T1000 (cell line): Measurements from ENCODE around the gene RALGPS2.

Experiments
- DNase-seq: peaks from one replicate; lab custom pipeline; 2025; ENCODE audit warnings: mixed read lengths; lab: John Stamatoyannopoulos, UW

Gene RALGPS2, protein sequence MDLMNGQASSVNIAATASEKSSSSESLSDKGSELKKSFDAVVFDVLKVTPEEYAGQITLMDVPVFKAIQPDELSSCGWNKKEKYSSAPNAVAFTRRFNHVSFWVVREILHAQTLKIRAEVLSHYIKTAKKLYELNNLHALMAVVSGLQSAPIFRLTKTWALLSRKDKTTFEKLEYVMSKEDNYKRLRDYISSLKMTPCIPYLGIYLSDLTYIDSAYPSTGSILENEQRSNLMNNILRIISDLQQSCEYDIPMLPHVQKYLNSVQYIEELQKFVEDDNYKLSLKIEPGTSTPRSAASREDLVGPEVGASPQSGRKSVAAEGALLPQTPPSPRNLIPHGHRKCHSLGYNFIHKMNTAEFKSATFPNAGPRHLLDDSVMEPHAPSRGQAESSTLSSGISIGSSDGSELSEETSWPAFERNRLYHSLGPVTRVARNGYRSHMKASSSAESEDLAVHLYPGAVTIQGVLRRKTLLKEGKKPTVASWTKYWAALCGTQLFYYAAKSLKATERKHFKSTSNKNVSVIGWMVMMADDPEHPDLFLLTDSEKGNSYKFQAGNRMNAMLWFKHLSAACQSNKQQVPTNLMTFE

DNA sequence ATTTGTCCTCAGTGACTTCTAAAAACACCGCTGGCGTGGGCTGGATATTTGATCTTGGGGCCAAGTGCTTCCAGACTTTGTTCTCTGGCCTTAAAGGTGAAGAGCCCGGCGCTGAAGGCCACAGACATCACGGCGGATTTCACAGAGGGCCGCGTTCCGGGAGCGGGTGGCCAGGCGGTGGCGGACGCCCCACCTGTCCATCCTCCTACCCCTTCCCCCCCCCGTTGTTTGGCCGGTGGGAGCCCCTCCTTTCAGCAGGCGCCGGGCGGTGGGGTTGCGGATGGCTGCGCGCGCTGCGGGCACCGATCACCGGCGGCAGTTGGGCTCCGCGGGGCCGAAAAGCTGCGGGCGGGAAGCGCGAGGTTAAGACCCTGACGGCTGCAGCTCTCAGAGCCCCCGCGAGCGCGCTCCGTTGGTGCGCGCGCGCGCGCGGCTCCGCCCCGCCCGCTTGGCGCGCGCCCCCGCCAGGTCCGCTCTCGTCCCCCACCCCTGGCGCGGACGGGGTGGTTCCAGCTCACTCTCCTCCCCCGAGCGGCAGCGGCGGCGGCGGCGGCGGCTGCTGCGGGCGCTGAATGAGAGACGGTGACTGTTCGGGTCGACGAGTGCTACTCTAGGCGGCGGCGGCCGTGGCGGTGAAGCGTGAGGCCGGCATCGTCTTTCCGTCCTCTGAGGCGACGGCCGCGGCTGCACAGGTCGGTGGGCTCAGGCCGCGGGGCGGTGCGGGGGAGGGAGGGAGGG is at the start of gene RALGPS2:
RALGPS2 (plus strand) TSS at position 517 of the 738 bp plus-strand sequence. CDS start 51,521 bp downstream, outside the sequence.
- peak; percentile 37 for DNase-seq

DNA sequence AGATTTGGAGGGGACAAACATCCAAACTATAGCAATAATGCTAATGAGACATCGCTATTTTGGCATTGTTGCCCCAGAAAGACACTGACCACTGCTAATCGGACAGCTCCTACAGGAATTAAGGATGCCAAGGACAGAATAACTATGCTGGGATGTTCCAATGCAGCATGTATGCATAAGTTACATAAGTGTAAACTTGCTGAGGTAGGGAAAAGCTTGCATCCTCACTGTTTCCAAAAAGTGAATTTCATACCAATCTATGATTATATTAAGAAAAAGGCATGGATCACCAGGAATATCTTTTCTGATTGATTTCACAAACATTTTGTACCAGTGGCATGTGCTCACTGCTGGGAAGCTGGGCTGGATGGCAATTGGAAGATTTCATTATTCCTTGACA is 45.8 kb upstream of the RALGPS2 start:
- DNase-seq, result no peak

DNA sequence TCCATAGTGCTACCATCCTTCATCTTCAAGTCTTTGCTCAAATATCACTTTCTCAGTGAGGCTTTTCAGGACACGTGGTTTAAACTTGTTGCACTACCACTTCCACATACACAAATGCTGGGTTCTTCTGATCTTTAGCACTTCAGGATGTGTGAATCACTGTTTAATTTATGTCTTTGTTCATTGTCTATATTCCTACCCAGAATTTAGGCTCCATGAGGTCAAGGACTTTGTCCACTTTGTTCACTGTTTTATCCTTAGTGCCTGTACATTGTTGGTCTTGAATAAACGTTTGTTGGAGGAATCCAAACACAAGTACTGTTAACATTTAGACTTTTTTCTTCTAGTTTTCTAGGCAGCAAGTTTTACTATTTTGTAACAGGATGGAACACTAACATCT is 42.6 kb upstream of the RALGPS2 start:
- DNase-seq, result no peak

DNA sequence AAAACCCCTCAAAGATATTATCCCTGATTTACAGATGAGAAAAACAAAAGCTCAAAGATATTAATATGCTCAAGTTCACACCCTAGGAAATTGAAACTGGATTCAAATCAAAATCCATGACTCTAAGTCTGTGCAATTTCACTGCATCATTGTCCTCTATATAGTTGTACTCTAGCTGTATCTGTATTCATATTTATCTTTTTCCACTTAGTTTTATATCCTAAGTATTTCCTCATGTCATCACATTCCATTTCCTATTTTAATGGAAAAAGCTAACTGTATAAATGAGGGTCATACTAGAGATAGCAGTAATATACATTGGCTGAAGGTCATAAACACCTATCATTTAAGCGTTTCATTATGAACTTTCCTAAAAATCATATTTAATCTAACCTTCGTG is 42.2 kb upstream of the RALGPS2 start:
- DNase-seq, result no peak

DNA sequence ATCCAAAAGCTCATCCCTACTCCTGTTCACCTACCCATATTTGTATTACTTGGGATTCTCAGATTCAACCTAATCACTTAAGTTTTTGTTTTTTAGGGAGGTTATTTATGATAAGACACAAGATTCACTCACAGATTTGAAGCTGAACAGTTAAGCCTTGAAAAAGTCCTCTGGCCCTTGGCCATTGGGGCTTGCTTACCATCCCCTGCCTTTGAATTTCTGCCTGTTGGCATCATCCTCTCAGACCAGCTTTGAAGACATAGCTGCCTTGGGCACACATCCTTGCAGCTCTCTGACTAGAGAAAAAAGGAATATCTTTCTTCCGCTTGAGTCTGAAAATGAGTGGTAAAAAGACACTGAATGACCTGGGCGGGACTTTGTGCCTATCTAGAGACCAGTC is 41.8 kb upstream of the RALGPS2 start:
- DNase-seq, result no peak

DNA sequence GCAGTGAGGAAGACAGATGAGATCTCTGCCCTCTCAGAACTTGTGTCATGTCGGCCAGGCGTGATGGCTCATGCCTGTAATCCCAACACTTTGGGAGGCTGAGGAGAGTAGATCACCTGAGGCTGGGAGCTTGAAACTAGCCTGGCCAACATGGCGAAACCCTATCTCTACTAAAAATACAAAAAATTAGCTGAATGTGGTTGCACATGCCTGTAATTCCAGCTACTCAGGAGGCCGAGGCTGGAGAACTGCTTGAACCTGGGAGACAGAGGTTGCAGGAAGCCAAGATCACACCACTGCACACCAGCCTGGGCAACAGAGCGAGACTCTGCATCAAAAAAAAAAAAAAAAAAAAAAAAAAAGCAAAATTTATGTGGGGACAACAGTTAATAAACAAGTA is 40.9 kb upstream of the RALGPS2 start:
- no peak for DNase-seq

DNA sequence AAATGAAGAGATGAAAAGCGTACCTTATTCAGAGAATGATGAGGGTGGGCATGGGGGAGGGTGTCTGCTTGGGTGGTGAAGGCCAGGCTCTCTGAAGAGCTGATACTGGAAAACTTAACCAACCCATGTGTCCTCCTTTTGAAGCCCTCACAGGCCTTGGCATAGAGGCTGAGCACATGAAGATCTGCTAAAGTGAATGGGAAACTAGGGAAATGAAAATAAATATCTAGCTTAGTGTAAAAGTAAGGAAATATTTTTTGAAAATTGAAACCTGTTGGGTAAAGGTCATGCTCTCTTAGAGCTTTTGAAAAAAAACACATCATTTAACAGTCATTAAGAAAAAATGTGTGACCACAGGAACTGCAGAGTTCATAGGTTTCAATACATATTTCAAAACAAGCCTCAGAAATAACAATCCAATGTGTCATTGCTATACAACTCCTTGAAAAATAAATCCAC is 40.5 kb upstream of the RALGPS2 start:
- no peak for DNase-seq

DNA sequence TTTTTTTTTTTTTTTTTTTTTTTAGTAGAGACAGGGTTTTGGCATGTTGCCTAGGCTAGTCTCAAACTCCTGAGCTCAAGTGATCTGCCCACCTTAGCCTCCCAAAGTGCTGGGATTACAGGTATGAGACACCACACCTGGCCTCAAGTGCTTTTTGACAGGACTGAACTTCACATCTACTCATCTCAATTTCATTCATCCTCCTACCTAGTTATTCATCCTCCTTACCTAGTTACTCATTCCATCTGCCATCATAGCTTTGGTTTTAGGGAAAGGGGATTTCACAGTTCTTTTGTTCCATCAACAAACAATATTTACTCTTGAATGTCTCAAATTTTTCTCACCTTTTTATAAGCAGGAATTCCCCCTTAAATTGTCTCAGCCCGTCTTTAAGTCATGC is 38.6 kb upstream of the RALGPS2 start:
- no peak for DNase-seq

DNA sequence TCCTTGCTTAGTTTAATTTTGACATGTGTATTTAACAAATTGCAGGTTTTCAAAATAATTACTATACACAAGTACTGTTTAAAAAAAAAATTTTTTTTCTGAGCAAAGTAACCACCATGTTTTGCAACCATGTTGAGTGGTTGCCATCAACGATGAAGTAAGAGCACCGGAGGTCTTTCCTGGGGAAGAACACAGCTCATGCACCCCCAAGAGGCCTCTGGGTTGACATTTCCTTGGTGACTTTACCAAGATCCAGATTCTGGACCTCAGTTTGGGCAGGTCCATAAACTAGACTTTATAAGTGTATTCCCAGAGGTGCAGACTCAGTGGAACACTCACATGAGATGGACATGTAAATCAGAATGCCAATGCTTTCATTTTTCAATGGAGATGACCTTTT is 36.8 kb upstream of the RALGPS2 start:
- DNase-seq, result peak; percentile 16

DNA sequence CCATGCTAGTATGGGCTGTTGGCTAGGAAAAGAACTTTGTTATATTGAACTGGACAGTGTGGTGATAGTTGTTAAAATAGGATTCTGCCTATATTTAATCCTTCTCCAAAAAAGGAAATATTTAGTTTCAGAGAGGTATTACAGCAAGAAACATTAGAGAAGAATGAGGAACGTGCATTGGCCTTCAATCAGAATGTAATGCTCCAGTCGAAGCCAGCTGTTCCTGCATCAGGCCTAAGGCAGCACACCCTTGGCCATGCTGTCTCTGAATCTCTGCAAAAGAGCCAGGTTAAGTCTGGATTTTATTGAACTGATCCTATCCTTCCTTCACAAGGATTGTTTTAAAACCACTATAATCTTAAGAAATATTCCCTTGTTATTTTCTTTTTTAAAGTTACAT is 35.3 kb upstream of the RALGPS2 start:
- DNase-seq, result no peak

DNA sequence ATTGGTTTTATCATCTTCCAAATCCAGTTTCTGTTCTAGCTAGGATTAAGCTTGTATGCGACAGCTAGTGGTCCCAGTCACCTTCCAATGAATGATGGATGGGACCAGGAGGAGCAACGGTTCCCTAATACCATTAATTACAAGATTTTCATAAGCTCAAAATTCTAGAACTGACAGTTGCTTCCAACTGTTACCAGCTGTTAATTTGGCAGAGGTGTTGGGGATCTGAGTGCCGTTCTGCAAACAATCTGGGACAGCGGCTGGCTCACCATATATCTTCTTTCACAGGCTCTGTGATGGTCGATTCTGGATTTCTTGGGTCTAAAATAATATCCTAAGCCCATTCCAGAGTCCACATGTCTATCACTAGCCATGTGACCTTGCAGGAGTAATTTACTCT is 34.5 kb upstream of the RALGPS2 start:
- no peak for DNase-seq

DNA sequence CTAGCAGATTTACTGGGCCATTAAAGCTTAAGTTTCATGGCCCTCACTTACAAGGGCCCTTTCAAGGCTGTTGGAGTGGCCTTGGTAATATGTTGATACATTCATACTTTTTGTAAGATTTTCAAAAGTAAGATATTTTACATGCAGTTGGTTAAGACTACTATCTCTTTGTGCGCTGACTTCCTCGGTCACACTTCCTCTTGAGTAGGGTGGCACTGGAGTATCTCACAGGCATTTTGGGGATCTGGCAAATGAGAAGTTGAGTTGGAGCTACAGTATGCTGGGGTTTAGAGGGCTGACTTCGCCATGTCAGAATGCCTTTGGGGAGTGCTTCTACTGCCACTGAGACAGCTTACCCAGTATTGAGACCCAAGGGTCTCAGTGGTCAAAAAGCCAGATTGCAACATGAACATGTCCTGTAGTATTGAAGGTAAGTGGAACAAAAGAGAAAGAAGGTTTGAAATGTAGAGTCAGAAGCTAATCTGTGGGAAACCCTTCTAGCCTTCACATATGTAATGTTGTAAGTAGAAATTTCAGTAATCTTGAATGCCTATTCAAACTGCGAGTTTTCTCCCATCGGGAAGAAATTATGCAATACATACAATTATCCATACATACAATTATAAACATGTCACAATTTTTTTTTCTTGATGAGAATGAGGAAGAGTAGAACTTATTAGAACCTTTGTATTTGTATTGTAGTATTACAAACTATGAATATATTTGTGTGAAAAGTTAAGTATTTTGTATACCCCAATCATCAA is 32.3 kb upstream of the RALGPS2 start:
- DNase-seq, result no peak

DNA sequence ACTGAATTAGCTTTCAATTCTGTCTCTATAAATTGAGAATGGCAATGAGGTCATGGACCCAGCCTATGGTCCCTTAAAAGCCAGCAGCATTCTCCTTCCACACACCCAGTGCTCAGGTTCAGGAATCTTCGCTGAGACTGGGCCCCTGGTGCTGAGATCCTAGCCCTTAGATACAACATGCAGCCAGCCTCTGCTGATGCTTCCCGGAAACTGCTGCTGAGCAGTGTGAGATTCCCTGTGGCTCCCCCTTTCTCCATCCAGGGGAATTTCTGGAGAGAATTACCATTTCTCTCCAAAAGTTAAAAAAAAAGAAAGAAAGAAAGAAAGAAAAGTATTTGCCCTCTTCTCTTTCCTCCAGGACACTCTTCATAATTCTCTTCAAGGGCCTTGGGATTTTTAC is 31.7 kb upstream of the RALGPS2 start:
- no peak for DNase-seq

DNA sequence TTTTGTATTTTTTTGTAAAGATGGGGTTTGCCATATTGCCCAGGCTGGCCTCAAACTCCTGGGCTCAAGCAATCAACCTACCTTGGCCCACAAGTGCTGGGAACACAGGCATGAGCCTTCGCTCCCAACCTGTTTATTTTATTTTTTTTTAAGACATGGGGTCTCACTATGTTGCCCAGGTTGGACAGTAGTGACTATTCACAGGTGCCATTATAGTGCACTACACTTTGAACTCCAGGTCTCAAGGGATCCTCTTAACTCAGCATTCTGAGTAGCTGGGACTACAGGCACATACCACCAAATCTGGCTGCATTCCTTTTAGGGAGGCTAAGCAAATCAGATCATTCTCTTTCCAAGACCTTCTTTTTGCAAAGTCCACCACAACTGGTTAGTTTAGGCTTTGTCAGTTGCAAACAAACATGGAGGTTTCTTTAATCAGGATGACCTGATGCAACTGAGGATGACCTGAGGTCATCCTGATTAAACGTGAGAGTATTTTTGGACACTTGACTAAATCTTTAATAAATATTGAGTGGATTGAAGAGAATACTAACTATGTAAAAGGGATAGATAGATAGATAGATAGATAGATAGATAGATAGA is 30.0 kb upstream of the RALGPS2 start:
- DNase-seq, result no peak

DNA sequence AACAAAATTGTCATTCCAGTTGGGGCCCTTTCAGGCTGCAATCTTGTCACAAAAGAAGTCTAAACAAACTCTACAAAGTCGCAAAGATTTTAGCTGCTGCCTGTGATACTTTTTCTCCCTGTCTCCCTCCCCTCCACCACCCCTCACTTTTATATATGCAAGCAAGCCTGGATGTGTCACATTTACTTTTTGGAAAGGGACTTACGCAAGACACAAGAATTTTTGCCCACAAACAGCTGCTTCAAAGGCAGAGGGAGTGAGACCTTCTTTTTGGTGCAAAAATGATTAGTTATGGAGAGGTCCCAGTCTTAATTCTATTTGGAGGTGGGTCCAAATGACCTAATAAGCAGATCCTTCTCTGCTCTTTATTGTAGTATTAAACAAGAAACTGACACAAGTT is 22.9 kb upstream of the RALGPS2 start:
- no peak for DNase-seq

DNA sequence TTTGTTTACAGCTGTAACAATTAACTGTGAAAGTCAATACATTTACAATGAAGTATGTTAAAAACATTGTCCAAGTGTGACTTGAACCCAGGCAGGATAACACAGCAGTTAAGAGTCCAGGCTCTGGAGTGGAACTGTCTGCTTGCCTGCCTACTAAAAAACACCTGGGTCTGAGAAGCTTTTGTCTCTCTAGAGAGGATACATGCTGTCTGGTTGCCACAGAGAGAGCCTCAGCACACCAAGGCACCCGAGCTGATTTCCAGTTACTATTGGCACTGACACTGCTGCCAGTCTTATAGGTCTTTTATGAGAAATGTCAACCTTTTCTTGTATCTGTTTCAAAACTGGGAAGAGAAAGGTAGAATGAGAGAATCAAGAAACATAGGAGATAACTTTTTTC is 20.2 kb upstream of the RALGPS2 start:
- DNase-seq, result no peak

DNA sequence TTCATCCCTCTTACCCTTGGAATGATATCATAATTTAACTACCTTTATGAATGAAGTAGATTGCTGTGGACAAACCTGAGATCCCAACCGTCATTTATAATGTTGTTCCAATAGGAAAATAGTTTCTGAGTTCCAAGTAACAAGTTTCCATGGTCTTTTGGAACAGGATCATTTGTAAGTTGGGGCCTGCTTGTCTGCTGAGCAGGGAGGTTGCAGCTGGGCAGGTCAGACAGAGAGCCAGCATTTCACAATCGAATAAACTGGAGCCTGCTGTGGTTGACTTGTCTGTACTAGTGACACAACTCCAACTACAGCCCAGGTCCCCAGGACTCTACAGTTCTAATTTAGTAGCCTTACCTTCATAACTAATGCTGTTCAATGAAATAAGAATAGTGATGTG is 18.6 kb upstream of the RALGPS2 start:
- no peak for DNase-seq

DNA sequence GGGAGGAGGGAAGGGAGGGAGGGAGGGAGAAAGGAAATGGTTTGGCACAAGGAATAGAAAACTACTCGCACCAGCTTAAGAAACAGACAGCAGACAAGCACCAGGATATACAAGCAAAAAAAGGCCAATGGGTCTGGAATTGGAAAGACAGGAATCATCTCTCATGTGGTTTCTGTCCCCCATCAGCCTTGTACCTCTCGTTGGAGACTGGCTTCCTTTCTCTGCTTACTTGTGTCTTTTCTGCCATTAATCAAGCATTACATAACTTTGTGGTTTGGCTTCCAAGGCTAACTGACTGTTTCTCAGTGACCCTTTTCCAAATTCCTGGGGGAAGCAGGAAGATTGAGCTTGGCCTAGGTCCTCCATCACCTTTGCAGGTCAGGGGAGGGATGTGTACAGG is 11.8 kb upstream of the RALGPS2 start:
- no peak for DNase-seq

DNA sequence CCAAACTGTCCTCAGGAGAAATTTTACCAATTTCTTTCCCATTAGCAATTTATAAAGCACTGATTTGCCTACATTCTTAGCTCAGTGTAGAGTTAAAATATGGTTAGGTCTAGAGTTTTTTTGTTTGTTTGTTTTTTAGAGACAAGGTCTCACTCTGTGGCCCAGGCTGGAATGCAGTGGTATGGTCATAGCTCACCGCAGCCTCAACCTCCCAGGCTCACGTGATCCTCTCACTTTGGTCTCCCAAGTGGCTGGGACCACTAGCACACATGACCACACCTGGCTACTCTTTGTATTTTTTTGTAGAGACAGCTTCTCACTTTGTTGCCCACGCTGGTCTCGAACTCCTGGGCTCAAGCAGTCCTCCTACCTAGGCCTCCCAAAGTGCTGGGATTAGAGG is 10.6 kb upstream of the RALGPS2 start:
- no peak for DNase-seq

DNA sequence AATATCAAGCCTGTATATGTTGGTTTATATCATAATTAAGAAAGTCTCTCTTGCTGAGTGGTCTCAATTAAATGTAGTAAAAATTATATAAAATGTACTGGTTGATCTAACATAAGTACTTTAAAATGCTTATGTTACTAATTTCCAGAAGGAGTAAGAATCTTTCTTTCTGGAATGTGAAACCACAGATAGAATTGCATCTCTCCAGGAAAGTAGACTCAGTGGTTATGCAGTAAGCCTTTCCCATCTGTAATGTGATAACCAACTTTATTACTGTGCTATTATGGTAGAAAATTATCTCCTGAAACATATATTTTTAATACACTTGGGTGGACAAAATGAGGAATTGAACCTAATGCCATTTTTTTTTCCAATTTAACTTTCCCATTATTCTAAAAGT is 8.9 kb upstream of the RALGPS2 start:
- DNase-seq, result no peak

DNA sequence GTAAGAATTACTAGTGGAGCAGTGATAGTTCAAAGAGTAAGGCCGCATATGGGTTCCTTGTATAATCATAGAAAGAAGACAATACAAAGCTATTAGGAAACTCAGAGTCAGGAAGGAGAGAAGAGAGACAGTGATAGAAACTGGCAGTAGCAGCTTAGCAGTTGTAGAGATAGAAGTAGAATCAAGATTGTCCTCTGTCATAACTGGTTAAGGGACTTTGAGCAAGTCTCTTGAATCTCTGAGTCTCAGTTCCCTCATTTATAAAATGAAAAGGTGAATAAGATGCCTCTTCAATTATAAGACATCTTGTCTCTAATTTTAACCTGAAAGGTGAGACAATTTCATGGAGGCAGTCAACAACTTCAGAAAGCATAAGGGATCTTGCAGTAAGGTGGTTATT is 6.5 kb upstream of the RALGPS2 start:
- no peak for DNase-seq

DNA sequence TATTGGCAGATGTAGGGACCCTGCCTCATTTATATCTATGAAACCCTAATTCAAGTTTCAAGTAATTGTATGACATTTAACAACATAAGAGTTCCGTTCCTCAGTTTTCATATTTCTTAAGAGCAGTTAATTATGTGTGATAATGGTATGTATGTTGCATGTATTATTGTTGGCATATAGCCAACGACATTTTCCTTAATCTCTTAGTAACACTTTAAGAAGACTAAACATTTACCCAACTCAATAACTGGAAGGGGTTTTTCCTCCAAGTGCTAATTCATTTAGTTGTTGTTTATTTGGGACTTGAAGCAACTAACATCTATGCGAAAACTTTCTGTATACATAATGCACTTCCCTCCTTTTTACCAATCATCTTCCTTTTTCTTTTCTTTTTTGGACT is 1.5 kb upstream of the RALGPS2 start:
- no peak for DNase-seq
